Ishikawa (cell line): Measurements from ENCODE around the gene SELENOI.

Experiments used
- CEBPB ChIP-seq: IDR thresholded peaks from 2 replicates; pipeline ENCODE4 v1.6.1; 2012
- CREB1 ChIP-seq: IDR thresholded peaks from 2 replicates; pipeline ENCODE4 v1.6.1; 2012; ENCODE audit warnings: low read depth
- EGR1 ChIP-seq: IDR thresholded peaks from 2 replicates; pipeline ENCODE4 v1.6.1; 2012
- EP300 ChIP-seq: IDR thresholded peaks from 2 replicates; pipeline ENCODE4 v1.6.1; 2012; ENCODE audit warnings: borderline replicate concordance
- FOXM1 ChIP-seq: IDR thresholded peaks from 2 replicates; pipeline ENCODE4 v1.6.1; 2012; ENCODE audit warnings: low read depth, borderline replicate concordance
- MAX ChIP-seq: IDR thresholded peaks from 2 replicates; pipeline ENCODE4 v1.6.1; 2012
- NFIC ChIP-seq: IDR thresholded peaks from 2 replicates; pipeline ENCODE4 v1.6.1; 2012
- RAD21 ChIP-seq: IDR thresholded peaks from 2 replicates; pipeline ENCODE4 v1.6.1; 2012; ENCODE audit warnings: low read depth
- REST ChIP-seq: IDR thresholded peaks from 2 replicates; pipeline ENCODE4 v1.6.1; 2012; ENCODE audit warnings: low read depth, mild to moderate bottlenecking
- TAF1 ChIP-seq: IDR thresholded peaks from 2 replicates; pipeline ENCODE4 v1.6.1; 2012; ENCODE audit warnings: low read depth, mild to moderate bottlenecking
- TCF12 ChIP-seq: IDR thresholded peaks from 2 replicates; pipeline ENCODE4 v1.6.1; 2012; ENCODE audit warnings: low read depth
- TEAD4 ChIP-seq: IDR thresholded peaks from 2 replicates; pipeline ENCODE4 v1.6.1; 2012
- USF1 ChIP-seq: IDR thresholded peaks from 2 replicates; pipeline ENCODE4 v1.6.1; 2012
- YY1 ChIP-seq: IDR thresholded peaks from 2 replicates; pipeline ENCODE4 v1.6.1; 2012; ENCODE audit warnings: low read depth
- ZBTB7A ChIP-seq: IDR thresholded peaks from 2 replicates; pipeline ENCODE4 v1.6.1; 2012; ENCODE audit warnings: low read depth

SELENOI gene

GRCh38 chr2:26327291-26328272 is 18.4 kb upstream of the SELENOI start:
- TF ChIP-seq ZBTB7A (no peak), EGR1 (no peak), USF1 (no peak), RAD21 (no peak), NFIC (no peak)

- no peak for TF ChIP-seq USF1
- TF ChIP-seq MAX: no peak
- TF ChIP-seq RAD21: peak; percentile 89
- no peak for TF ChIP-seq TEAD4
- no peak for TF ChIP-seq TCF12
- TF ChIP-seq TAF1: no peak
- TF ChIP-seq EP300: no peak
- TF ChIP-seq FOXM1: no peak
- TF ChIP-seq CEBPB: 0 out of 2 replicates have a peak, but pooled peaks have one; percentile 26
- TF ChIP-seq REST: no peak
Measured at GRCh38 chr2:26330114-26330549, 15.8 kb upstream of the SELENOI start.

- TF ChIP-seq TAF1 (no peak), USF1 (no peak), FOXM1 (no peak), CEBPB (no peak), EGR1 (no peak), NFIC (no peak), EP300 (no peak), CREB1 (no peak), YY1 (no peak), RAD21 (no peak), MAX (no peak), TCF12 (no peak), ZBTB7A (no peak), TEAD4 (no peak), REST (no peak)
Measured at GRCh38 chr2:26330604-26331003, 15.3 kb upstream of the SELENOI start.

GRCh38 chr2:26333293-26333692 is 12.7 kb upstream of the SELENOI start:
- TF ChIP-seq RAD21 (no peak), MAX (no peak), CEBPB (no peak)

- no peak for TF ChIP-seq MAX
- no peak for TF ChIP-seq YY1
- TF ChIP-seq TEAD4: no peak
- TF ChIP-seq FOXM1: no peak
- TF ChIP-seq NFIC: no peak
- no peak for TF ChIP-seq TCF12
- TF ChIP-seq CEBPB: no peak
- no peak for TF ChIP-seq EP300
- TF ChIP-seq TAF1: no peak
- TF ChIP-seq CREB1: no peak
- no peak for TF ChIP-seq EGR1
- TF ChIP-seq REST: no peak
- TF ChIP-seq RAD21: no peak
- no peak for TF ChIP-seq USF1
- TF ChIP-seq ZBTB7A: no peak
Measured at GRCh38 chr2:26335231-26335630, 10.7 kb upstream of the SELENOI start.
